ENCODE measurements around the gene SPECC1.

DNA sequence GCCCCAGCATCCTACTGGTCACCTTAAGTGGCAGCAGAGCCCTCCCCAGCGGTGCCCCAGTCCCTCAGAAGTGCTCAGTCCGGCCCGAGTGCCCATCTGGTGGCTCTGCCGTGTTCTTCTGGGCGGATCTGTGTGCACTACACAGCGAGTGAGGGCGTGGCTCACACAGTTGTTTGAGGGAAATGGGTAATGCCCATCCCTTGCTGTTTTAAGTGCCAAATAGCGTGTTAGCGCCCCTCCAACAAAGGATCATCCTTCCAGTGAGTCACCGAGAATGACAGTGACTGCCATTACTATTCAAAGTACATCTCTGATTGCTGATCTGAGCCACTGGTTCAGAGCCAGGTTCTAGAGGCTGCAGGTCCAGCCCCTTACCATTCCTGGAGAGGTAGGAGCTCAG is 306.2 kb downstream of the SPECC1 start:
- TF ChIP-seq ZNF274 (IDR thresholded peaks at IDR 0.05; ENCODE audit: low read depth, low read length) (no peak), RAD21 (IDR thresholded peaks at IDR 0.05; ENCODE audit: low read depth) (no peak)
- TF ChIP-seq, protein P1, sequence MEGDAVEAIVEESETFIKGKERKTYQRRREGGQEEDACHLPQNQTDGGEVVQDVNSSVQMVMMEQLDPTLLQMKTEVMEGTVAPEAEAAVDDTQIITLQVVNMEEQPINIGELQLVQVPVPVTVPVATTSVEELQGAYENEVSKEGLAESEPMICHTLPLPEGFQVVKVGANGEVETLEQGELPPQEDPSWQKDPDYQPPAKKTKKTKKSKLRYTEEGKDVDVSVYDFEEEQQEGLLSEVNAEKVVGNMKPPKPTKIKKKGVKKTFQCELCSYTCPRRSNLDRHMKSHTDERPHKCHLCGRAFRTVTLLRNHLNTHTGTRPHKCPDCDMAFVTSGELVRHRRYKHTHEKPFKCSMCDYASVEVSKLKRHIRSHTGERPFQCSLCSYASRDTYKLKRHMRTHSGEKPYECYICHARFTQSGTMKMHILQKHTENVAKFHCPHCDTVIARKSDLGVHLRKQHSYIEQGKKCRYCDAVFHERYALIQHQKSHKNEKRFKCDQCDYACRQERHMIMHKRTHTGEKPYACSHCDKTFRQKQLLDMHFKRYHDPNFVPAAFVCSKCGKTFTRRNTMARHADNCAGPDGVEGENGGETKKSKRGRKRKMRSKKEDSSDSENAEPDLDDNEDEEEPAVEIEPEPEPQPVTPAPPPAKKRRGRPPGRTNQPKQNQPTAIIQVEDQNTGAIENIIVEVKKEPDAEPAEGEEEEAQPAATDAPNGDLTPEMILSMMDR (IDR thresholded peaks at IDR 0.05 in 2 of 3, conservative IDR thresholded peaks at IDR 0.05 in 1 of 3; ENCODE audit: borderline replicate concordance in 1 of 3, insufficient read depth in 1 of 3, low read depth in 2 of 3, low read length in 2 of 3), result no peak

Measured in HCT116 (cell line).